Measurements from ENCODE around the gene PSMD5.
A peak's percentile ranks its signal among the peaks of the same experiment; 100 is the strongest.

Gene PSMD5

GRCh38 chr9:120842685-120843485 is at the start of gene PSMD5:
PSMD5 (minus strand) TSS chr9:120842922; CDS start chr9:120842909, 13 bp downstream.
- FAIRE-seq (peak; percentile 89), DNase-seq (ENCODE audit: insufficient read length, low spot score) (peak; percentile 99)
- peak; percentile 93 for TF ChIP-seq POLR2A (IDR thresholded peaks at IDR 0.05; ENCODE audit: low read depth, low read length)

GRCh38 chr9:120891884-120892747 is 49.4 kb upstream of the PSMD5 start:
- no peak for TF ChIP-seq POLR2A (IDR thresholded peaks at IDR 0.05; ENCODE audit: low read depth, low read length)
- DNase-seq (ENCODE audit: insufficient read length, low spot score): no peak
- FAIRE-seq: no peak

DNA sequence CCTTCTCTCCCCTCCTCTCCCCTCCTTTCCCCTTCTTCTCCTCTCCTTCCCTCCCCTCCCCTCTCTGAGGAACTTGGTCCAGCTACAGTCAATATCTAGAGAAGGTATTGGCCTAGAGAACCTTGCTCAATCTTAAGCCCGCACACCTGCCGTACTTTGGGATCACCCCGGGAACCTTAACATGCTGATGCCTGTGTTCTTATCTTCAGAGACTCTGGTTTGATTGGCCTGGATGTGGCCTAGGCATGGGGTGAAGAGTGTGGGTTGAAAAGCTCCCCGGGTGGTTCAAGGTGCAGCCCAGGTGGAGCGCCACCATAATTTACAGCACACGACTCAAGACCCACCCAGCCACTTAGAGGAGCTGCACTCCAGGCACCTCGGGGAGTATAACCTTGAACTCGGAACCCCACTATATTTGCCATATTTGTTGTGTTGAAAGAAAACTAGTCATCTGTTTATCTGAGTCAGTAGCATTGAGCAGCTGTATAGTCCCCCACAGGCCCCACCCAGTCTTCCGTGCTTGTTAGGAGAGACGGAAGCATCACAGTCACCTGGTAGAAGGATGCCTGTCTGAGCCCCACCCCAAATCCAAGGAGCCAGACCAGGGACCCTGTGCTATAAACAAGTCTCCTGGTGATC is 48.6 kb upstream of the PSMD5 start:
- no peak for TF ChIP-seq POLR2A (IDR thresholded peaks at IDR 0.05; ENCODE audit: low read depth, low read length)
- no peak for FAIRE-seq
- DNase-seq (ENCODE audit: insufficient read length, low spot score): no peak

- TF ChIP-seq POLR2A (IDR thresholded peaks at IDR 0.05; ENCODE audit: low read depth, low read length): no peak
- DNase-seq (ENCODE audit: insufficient read length, low spot score) (no peak), FAIRE-seq (no peak)
These were observed 47.9 kb upstream of the PSMD5 start for GRCh38 chr9:120890320-120891244.

DNA sequence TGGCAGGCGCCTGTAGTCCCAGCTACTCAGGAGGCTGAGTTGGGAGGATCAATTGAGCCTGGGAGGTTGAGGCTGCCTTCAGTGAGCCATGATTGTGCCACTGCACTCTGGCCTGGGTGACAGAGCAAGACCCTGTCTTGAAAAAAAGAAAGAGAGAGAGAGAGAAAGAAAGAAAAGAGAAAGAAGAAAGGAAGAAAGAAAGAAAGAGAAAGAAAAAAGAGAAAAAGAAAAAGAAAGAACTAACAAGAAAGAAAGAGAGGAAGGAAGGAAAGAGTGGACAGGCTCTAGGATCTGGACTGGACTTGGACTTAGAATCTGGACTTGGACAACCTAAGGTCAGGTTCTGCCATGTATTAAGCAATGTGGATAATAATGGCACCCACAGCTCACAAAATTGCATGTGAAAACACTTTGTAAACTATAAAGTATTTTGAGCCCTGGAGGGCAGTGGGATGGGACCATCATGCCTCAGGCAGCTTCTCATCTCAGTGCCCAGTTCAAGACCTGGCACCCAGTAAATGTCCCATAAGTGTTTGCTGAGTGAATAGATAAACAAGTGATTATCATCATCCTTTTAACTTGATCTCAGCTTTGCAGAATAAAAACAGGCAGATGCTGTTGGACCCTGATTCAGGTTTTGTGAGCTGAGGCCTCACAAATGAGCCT is 47.0 kb upstream of the PSMD5 start:
- no peak for TF ChIP-seq POLR2A (IDR thresholded peaks at IDR 0.05; ENCODE audit: low read depth, low read length)
- no peak for DNase-seq (ENCODE audit: insufficient read length, low spot score)
- FAIRE-seq: no peak

DNA sequence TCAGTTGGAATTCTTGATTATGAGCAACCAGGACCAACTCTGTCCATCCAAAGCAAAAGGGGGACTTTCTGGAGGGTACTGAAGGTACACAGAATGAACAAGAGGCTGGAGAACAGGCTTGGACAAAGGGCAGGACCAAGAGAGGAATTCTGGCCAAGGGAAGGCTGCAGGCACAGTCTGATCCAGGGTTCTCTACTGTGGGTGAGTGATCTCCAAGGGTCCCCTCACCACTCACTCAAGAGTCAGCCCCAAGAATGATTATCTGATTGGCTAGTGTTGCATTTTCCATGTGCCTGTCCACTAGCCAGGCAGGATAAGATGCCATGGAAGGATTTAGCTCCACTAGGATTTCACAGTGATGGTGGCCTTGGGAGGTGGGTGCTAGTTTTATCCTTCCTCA is 45.9 kb upstream of the PSMD5 start:
- FAIRE-seq: no peak
- DNase-seq (ENCODE audit: insufficient read length, low spot score): no peak
- no peak for TF ChIP-seq POLR2A (IDR thresholded peaks at IDR 0.05; ENCODE audit: low read depth, low read length)

- peak; percentile 96 for DNase-seq (ENCODE audit: insufficient read length, low spot score)
These were observed 43.8 kb upstream of the PSMD5 start for GRCh38 chr9:120886490-120886967.

DNA sequence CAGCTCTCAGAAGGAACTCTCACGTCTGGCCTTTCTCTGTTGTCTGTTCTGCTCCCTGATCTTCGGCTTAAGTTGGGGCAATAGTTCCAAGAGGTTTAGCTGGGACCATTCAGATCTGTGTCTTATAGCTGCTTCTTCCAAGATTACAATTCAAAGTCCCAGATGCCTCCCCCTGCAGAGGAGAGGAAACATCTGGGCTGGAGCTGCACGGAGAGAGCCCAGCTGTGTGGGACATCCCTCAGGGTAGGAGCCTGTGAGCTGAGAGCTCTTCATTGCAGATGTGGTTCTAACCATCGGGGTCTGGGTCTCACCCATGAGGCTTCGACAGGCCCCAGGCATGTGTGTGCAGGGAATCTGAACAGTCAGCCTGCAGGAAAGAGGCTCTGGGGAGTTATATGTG is 43.2 kb upstream of the PSMD5 start:
- FAIRE-seq (no peak), DNase-seq (ENCODE audit: insufficient read length, low spot score) (no peak)
- no peak for TF ChIP-seq POLR2A (IDR thresholded peaks at IDR 0.05; ENCODE audit: low read depth, low read length)

More at GRCh38 chr9:120886490-120886967, 43.8 kb upstream of the PSMD5 start:
- TF ChIP-seq POLR2A (IDR thresholded peaks at IDR 0.05; ENCODE audit: low read depth, low read length): no peak
- peak; percentile 99 for FAIRE-seq

DNA sequence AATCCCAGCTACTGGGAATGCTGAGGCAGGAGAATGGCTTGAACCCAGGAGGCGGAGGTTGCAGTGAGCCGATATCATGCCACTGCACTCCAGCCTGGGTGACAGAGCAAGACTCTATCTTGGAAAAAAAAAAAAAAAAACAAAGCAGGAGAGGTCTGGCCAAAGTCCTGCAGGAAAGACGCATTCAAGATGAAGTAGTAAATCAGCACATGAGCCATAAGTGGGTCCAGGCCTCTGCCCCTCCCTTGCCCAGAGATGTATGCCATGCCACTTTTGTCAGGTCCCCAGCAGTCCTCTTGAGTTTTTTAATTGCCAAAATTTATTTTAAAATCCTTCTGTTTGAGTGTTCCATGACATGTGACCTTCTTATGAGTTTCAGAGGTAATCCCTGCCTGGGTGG is 42.7 kb upstream of the PSMD5 start:
- TF ChIP-seq POLR2A (IDR thresholded peaks at IDR 0.05; ENCODE audit: low read depth, low read length): no peak

GRCh38 chr9:120883608-120883996 is 40.9 kb upstream of the PSMD5 start:
- no peak for FAIRE-seq

More for the DNA sequence above, 42.7 kb upstream of the PSMD5 start:
- FAIRE-seq: no peak
- no peak for DNase-seq (ENCODE audit: insufficient read length, low spot score)

GRCh38 chr9:120882935-120883607 is 40.3 kb upstream of the PSMD5 start:
- DNase-seq (ENCODE audit: insufficient read length, low spot score): no peak
- no peak for TF ChIP-seq POLR2A (IDR thresholded peaks at IDR 0.05; ENCODE audit: low read depth, low read length)
- no peak for FAIRE-seq

More at GRCh38 chr9:120883608-120883996, 40.9 kb upstream of the PSMD5 start:
- no peak for DNase-seq (ENCODE audit: insufficient read length, low spot score)
- no peak for TF ChIP-seq POLR2A (IDR thresholded peaks at IDR 0.05; ENCODE audit: low read depth, low read length)

DNA sequence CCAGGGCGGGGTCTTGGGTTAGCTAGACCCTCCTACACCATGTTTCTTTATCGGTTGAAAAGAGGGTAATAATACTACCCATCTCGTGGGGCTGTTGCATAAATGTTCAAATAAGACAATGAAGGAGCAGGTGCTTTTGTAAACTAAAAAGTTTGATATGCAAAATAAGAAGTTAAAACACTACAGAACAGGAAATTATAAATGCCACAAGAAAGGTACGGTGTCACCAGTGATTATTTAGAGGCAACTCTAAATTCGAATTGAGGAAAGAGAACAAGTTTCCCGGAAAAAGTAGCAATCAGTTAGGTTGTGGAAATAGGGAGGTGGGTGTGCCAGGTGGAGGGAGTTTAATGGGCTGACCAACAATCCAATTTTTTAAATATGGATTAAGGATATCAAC is 36.7 kb upstream of the PSMD5 start:
- DNase-seq (ENCODE audit: insufficient read length, low spot score): no peak
- TF ChIP-seq POLR2A (IDR thresholded peaks at IDR 0.05; ENCODE audit: low read depth, low read length): no peak
- no peak for FAIRE-seq

Measured in H54 (cell line).